GM19468 (cell line): ENCODE results near the gene ZNF732.
"Not testable (repeated sequence)": the region's sequence is repeated elsewhere in the genome, so short reads cannot be mapped to it uniquely, and the experiment has no call there.

Source experiments
- ATAC-seq: cut with Tn5 transposase; IDR thresholded peaks from one replicate; pipeline ENCODE4 v1.9.1; 2021; ENCODE audit warnings: mild to moderate bottlenecking, moderate library complexity, moderate number of reproducible peaks; ENCODE audit not compliant: unreplicated experiment; ENCODE audit errors: extremely low read depth

The ZNF732 gene

GRCh38 chr4:304969-305680 lies at the start of gene ZNF732:
ZNF732 (minus strand) TSS chr4:305474; CDS start chr4:305310, 164 bp downstream.
- ATAC-seq: no peak

GRCh38 chr4:340011-340410 lies 34.7 kb upstream of the ZNF732 start:
- no peak for ATAC-seq

DNA sequence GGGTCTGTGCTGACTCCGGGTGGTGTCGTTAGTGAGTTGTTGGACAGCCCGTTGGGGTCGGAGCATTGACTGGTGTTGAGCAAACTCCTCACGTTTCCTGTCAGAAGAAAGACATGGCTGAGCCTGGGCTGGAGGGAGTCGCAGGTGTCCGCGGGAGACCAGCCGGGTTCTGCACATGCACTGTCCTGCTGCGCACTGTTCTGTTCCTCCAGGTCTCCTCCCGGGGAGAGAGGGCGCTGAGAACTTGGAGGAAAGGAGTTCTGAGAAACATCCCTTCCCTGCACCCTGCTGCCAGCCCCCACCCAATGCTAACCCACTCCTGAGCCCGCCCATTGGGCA lies 33.5 kb upstream of the ZNF732 start:
- ATAC-seq: no peak

DNA sequence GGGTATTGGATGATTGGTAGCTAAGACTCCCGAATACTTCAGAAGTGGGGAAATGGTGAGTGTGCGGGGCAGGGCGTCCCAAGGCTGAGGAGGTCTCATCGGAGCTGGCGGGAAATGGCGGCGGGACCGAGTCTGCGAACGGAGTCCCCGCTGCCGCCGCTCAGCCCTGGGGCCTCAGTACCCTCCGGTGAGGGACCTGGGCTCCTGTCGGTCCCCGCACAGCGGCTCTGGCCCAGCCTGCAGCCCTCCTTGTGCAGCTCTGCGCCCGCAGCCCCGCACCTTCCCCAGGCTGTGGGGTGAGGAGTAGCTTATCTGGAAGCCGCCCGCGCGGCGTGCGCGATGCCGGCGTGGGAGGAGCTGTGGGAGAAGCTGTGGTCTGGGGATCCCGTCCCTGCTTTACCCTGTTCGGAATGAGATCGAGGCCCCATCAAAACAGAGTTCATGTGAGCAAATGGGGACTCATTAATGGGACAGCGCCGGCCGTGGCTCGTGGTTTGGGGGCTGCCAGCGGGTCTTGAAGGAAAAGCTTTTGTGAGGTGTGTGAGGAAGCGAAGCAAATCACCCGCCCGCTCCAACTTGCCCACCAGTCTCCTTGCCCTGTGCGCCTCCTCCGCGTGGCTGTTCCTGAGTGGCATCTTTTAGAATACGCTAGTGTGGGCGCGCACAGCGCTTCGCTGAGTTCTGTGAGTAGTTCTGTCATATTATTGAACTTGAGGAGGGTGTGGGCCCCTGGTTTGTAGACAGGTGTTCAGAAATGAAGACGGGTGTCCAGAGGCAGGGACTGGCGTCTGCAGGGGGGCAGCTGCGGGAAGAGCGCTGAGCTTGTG lies 32.9 kb upstream of the ZNF732 start:
- ATAC-seq: no peak

DNA sequence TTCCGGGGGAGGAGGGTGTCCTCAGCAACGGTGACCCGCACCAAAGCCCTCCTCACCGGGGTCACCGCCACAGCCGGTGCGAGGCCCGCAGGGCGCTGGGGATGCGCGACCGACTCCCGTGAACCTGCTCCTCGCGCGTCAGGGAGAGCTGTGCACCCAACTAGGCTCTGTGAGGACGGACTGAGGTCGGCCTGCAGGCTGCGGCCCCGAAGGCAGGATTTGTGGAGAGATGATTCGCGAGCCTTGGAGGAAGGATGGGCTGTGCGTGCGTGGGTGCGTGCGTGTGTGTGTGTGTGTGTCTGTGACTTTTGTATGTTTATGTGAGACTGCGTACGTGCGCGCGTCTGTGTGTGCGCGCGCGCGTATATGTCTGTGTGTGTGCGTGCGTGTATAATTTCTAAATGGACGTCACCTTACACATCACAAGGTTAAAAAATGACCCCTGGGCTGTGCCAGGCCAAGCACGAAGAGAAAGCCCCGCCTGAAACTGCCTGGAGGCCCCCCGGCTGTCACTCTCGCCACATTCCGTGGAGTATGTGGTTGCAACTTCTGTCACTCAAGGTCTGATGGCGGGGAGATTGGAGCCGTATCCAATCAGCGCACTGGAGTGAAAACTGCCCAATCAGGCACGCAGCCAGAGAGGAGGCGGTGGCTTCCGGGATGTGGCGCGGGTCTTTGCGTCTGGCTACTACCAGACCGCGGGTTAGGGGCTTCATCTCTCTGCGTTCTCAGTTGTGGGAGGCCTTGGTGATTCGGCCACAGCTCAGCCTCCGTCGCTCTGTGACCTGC lies 32.1 kb upstream of the ZNF732 start, which contains the start of gene ZNF141:
Gene ZNF141, plus strand, starts transcription at position 672 of the 789 bp plus-strand sequence. CDS start 170 bp downstream, outside the sequence.
- peak; percentile 96 for ATAC-seq

- ATAC-seq: no peak
Measured at GRCh38 chr4:336893-337142, 31.5 kb upstream of the ZNF732 start.

DNA sequence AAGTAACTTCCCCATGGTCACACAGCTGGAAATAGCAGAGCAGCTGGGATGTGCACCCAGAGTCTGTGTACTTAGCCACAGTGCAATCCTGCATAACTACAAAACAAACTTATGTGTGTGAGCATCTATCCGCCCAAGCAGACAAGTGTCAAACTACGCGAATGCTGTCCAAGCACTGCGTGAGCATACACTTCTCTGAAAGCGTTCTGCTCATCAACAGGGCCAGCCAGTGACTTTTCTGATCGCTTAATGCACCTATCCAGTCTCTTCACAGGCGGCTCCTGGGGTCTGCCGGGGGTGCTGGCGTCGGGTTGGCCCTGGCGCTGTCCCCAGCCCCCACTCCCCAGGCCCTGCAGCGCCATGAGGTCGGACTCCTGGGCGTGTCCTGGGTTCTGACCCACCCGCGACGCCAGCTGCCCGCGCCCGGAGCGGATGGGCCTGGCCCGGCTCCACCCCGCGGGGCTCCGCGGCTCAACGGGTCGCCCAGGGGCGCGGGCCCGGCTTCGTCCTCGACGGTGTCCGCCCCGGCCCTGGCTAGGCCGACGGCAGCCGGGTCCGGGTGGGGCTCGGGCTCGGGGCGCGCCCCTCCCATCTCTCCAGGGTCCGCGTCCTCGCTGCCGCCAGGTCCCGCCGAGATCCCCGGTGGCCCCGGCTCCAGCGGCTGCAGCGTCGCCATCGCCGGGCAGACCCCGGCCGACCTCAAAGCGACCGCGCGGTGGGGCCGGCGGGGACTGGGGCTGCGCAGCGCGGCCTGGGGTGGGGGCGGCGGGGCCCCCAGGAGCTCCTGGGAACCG lies 31.0 kb upstream of the ZNF732 start:
- ATAC-seq: no peak

DNA sequence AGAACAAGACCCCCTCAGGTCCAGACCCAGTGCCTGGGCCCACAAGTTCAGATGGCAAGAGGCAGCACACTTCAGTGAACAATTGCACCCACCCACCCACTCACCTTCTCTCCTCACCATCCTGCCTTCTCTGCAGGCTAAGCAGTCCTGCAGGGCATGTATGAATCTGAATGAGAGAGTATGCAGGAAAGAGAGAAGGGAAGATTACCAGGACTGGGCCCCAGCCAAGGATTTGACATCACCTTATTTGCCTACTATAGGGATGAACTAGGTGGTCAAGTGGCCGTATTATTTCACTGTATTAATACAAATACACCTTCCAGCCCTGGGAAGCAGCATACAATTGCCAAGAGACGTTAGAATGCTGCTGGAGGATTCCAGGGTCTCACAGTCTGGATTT lies 30.2 kb upstream of the ZNF732 start:
- no peak for ATAC-seq

DNA sequence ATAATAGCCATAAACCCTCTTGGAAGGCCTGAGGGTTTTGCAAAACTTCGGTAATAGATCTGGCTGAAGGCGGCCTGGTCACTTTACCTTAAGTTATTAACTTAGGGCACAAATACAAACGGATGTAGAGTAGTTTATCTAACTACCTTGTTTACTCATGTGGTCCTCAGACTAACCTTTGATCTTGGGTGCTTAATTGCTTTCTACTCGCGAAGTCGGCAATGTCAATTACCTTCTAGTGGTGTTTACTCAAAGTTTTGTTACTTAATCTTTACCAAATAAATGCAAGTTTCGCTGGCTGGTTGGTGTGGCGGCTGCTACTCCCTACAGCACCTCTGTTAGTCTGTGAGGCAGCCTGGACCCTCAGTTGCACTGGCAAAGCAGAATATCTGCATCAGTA lies 23.5 kb upstream of the ZNF732 start:
- no peak for ATAC-seq

DNA sequence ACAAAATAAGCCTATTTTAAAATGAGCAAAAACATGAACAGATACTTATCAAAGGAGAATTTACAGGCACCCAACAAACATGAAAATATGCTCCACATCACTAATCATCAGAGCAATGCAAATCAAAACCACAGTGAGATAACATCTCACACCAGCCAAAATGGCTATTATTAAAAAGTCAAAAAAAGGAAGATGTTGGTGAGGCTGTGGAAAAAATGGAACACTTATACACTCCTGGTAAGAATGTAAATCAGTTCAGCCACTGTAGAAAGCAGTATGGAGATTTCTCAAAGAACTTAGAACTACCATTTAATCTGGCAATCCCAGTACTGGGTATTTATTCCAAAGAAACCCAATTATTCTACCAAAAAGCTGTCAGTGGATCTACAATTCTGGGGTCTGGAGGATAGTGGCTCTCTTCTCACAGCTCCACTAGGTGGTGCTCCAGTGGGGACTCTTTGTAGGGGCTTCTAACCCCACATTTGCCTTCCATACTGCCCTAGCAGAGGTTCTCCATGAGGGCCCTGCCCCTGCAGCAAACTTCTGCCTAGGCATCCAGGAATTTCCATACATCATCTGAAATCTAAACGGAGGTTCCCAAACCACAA lies 9.1 kb upstream of the ZNF732 start:
- no peak for ATAC-seq

DNA sequence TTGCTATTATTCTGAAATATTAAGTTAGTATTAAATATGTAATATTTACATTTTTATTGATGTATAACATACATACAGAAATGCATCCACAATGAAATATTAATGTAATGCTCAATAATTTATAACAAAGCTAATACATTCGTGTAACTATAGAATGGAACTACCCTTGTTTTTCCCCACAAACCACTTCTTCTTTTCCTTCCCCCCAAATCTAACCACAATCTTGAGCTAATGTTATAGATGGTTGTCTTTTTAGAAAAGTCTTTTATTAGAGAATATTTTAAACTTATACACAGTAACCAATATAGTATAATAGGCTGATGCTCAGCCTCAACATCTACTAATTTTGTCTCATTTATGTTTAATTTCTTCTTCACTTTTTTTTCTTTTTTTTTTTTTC lies 4.5 kb upstream of the ZNF732 start:
- ATAC-seq: no peak

DNA sequence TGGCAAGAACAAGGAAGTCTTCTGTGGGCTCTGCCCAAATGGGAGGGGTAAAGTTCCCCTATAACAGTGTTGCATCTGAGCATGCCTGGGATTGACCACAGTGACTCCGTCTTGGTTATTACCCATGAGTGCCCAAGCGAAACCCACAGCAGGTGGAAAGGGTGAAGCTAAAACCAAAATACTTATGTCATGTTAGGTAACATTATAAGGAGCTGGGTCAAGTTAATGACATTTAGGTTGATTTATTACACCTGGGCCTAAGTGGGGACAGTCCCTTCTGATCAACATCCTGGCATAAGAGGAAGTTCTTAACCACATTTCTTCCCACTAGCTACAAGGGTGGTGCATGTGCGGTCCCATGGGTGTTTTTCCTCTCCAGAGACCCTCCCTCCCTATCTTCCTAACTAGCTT lies 1.3 kb upstream of the ZNF732 start:
- ATAC-seq: peak; percentile 26

DNA sequence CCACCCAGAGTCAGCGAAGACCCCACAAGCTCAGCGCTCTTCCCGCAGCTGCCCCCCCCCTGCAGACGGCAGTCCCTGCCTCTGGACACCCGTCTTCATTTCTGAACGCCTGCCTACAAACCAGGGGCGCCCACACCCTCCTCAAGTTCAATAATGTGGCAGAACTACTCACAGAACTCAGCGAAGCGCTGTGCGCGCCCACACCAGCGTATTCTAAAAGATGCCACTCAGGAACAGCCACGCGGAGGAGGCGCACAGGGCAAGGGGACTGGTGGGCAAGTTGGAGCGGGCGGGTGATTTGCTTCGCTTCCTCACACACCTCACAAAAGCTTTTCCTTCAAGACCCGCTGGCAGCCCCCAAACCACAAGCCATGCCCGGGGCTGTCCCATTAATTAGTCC lies 758 bp downstream of the ZNF732 start:
- ATAC-seq: not testable (repeated sequence)

GRCh38 chr4:302381-302780 lies 2.9 kb downstream of the ZNF732 start:
- no peak for ATAC-seq

DNA sequence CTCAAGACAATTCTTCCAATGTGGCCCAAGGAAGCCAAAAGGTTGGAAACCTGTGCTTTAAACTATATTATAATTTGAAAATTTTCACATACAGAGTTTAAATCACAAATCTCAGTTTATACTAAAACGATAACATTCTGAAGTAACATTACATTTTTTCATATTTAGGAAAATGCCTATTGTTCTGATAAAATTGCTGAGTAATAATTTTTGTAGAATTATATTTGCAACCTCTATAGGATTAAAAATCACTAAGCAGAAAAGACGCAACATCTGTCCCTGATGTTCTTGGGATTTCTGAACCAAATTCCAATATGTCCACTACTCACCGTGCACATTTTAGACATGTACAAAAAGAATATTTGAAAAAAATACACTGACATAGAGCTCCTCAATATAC lies 10.5 kb downstream of the ZNF732 start:
- no peak for ATAC-seq

GRCh38 chr4:288891-289290 lies 16.4 kb downstream of the ZNF732 start:
- no peak for ATAC-seq

- no peak for ATAC-seq
Measured at GRCh38 chr4:273309-274017, 31.8 kb downstream of the ZNF732 start.

DNA sequence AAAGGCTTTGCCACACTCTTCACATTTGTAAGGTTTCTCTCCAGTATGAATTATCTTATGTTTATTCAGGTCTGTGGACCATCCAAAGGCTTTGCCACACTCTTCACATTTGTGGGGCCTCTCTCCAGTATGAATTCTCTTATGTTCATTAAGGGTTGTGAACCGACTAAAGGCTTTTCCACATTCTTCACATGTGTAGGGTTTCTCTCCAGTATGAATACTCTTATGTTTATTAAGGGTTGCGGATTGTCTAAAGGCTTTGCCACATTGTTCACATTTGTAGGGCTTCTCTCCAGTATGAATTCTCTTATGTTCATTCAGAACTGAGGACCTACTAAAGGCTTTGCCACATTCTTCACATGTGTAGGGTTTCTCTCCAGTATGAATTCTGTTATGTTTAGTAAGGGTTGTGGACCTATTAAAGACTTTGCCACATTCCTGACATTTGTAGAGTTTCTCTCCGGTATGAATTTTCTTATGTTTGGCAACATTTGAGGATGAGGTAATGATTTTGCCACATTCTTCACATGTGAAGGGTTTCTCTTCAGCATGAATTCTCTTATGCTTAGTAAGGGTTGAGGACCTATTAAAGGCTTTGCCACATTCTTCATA lies 33.7 kb downstream of the ZNF732 start:
- ATAC-seq: no peak

DNA sequence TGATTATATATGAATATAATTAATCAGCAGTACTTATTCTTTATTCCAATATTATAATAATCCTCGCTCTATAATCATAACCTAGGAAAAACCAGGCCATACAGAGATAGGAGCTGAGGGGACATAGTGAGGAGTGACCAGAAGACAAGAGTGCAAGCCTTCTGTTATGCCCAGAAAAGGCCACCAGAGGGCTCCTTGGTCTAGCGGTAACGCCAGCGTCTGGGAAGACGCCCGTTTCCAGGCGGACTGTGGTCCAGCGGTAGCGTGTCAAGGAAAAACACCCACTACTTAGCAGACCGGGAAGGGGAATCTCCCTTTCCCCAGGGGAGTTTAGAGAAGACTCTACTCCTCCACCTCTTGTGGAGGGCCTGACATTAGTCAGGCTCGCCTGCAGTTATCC lies 46.0 kb downstream of the ZNF732 start:
- ATAC-seq: not testable (repeated sequence)
